IMR-90 (cell line): ENCODE results near the gene PCDHA1. TPM values are rescaled to one million over a fixed set of nuclear protein-coding genes. Genes with fewer than 3 reads are reported as not detected.

Source experiments
- ATAC-seq: fragments of 200-7000 bp; cut with Tn5 transposase; 2 replicates; pipeline ENCODE4 v1.9.1; 2020; ENCODE audit warnings: low read depth, mild to moderate bottlenecking, moderate library complexity
- BruUV-seq: library from RNA; stranded (reverse); fragments of 400-500 nt; replicated peaks from 2 replicates; lab custom pipeline; 2021; lab: Mats Ljungman, UMichigan
- CTCF ChIA-PET: fragments of 300-600 bp; formaldehyde crosslinking; extraction: SDS; loops from one replicate; lab custom pipeline; 2021; ENCODE audit warnings: antibody characterized with exemption; lab: Yijun Ruan, JAX
- POLR2A ChIA-PET: fragments of 300-600 bp; sonication (Branson Sonifier 250); formaldehyde crosslinking; loops from one replicate; lab custom pipeline; 2022; ENCODE audit warnings: antibody characterized with exemption; ENCODE audit not compliant: unreplicated experiment; lab: Charles Lee
- DNase-seq: peaks from one replicate; pipeline ENCODE4 v3.0.0; 2013
- H2AFZ ChIP-seq: replicated peaks from 2 replicates; pipeline ENCODE3; 2013; ENCODE audit warnings: low read length, mild to moderate bottlenecking; ENCODE audit not compliant: poor library complexity
- H2AK5ac ChIP-seq: 2 replicates; pipeline ENCODE4 v1.6.1; 2013; ENCODE audit warnings: low read depth, low read length, inconsistent platforms
- H2AK9ac ChIP-seq: replicated peaks from 2 replicates; pipeline ENCODE3; 2013; ENCODE audit warnings: mild to moderate bottlenecking, low read depth, low read length, moderate library complexity; ENCODE audit not compliant: poor library complexity
- H2BK120ac ChIP-seq: 2 replicates; pipeline ENCODE4 v1.6.1; 2013; ENCODE audit warnings: low read depth, low read length, inconsistent platforms
- H2BK15ac ChIP-seq: 3 replicates; pipeline ENCODE4 v1.6.1; 2013; ENCODE audit warnings: low read depth, low read length, inconsistent platforms
- H2BK20ac ChIP-seq: 2 replicates; pipeline ENCODE4 v1.6.1; 2013; ENCODE audit warnings: low read depth, mild to moderate bottlenecking, inconsistent platforms, low read length, moderate library complexity
- H2BK5ac ChIP-seq: 2 replicates; pipeline ENCODE4 v1.6.1; 2013; ENCODE audit warnings: mild to moderate bottlenecking, low read depth, low read length, inconsistent platforms; ENCODE audit not compliant: poor library complexity, severe bottlenecking
- H3K14ac ChIP-seq: replicated peaks from 2 replicates; pipeline ENCODE4 v1.6.1; 2013; ENCODE audit warnings: low read depth, low read length, inconsistent platforms
- H3K18ac ChIP-seq: 2 replicates; pipeline ENCODE4 v1.6.1; 2013; ENCODE audit warnings: low read depth, low read length, control low read depth
- H3K23ac ChIP-seq: 2 replicates; pipeline ENCODE4 v1.6.1; 2013; ENCODE audit warnings: low read depth, low read length, inconsistent platforms
- H3K27ac ChIP-seq: 2 replicates; pipeline ENCODE4 v1.5.1; 2013; ENCODE audit warnings: mild to moderate bottlenecking, control low read depth, low read length; ENCODE audit not compliant: insufficient read depth
- H3K27me3 ChIP-seq: 2 replicates; pipeline ENCODE4 v1.6.1; 2013; ENCODE audit warnings: low read length; ENCODE audit not compliant: control insufficient read depth, insufficient read depth
- H3K36me3 ChIP-seq: 2 replicates; pipeline ENCODE4 v1.6.1; 2013; ENCODE audit warnings: low read length, mixed read lengths; ENCODE audit not compliant: control insufficient read depth, insufficient read depth
- H3K4ac ChIP-seq: 2 replicates; pipeline ENCODE4 v1.6.1; 2013; ENCODE audit warnings: low read depth, low read length, inconsistent platforms
- H3K4me1 ChIP-seq: 2 replicates; pipeline ENCODE4 v1.6.1; 2013; ENCODE audit warnings: low read length, mixed read lengths; ENCODE audit not compliant: control insufficient read depth, insufficient read depth
- H3K4me2 ChIP-seq: 2 replicates; pipeline ENCODE4 v1.6.1; 2013; ENCODE audit warnings: low read depth, mild to moderate bottlenecking, control low read depth, low read length, moderate library complexity
- H3K4me3 ChIP-seq: 2 replicates; pipeline ENCODE4 v1.5.1; 2013; ENCODE audit warnings: low read depth, mild to moderate bottlenecking, control low read depth, low read length, moderate library complexity; ENCODE audit not compliant: insufficient read depth
- H3K56ac ChIP-seq: 2 replicates; pipeline ENCODE4 v1.6.1; 2013; ENCODE audit warnings: low read length, inconsistent platforms; ENCODE audit not compliant: insufficient read depth; ENCODE audit errors: extremely low read depth
- H3K79me1 ChIP-seq, 2 experiments: 2 replicates each; pipeline ENCODE4 v1.6.1; 2013; ENCODE audit warnings: low read length in 2 of 2, inconsistent platforms in 1 of 2, low read depth in 1 of 2
- H3K9ac ChIP-seq: 2 replicates; pipeline ENCODE4 v1.6.1; 2013; ENCODE audit warnings: low read depth, low read length, control low read depth
- H3K9me1 ChIP-seq: 2 replicates; pipeline ENCODE4 v1.6.1; 2013; ENCODE audit warnings: low read length, inconsistent platforms; ENCODE audit not compliant: insufficient read depth
- H3K9me3 ChIP-seq: 2 replicates; pipeline ENCODE4 v1.6.1; 2013; ENCODE audit warnings: low read length; ENCODE audit not compliant: control insufficient read depth, insufficient read depth
- H4K20me1 ChIP-seq: 2 replicates; pipeline ENCODE4 v1.6.1; 2013; ENCODE audit warnings: low read length, inconsistent platforms; ENCODE audit not compliant: insufficient read depth
- H4K5ac ChIP-seq: 2 replicates; pipeline ENCODE4 v1.6.1; 2013; ENCODE audit warnings: mild to moderate bottlenecking, low read depth, low read length, control low read depth
- H4K8ac ChIP-seq, 2 experiments: 2 replicates each; pipeline ENCODE4 v1.6.1; 2013; ENCODE audit warnings: low read depth in 2 of 2, low read length in 2 of 2, control low read depth in 1 of 2, inconsistent platforms in 1 of 2
- H4K91ac ChIP-seq: 2 replicates; pipeline ENCODE4 v1.6.1; 2013; ENCODE audit warnings: low read depth, low read length, inconsistent platforms; ENCODE audit not compliant: insufficient read depth
- BHLHE40 ChIP-seq: fragments of 150-350 bp; IDR thresholded peaks from 2 replicates; pipeline ENCODE4 v1.6.1; 2016; ENCODE audit warnings: mild to moderate bottlenecking, low read depth, low read length
- CEBPB ChIP-seq: IDR thresholded peaks from 2 replicates; pipeline ENCODE4 v1.6.1; 2012; ENCODE audit warnings: low read depth, low read length, improper control_type of control experiment
- CHD1 ChIP-seq: IDR thresholded peaks from 2 replicates; pipeline ENCODE4 v1.6.1; 2012; ENCODE audit warnings: low read depth, low read length, improper control_type of control experiment
- FOS ChIP-seq: fragments of 150-350 bp; IDR thresholded peaks from 2 replicates; pipeline ENCODE4 v1.6.1; 2016; ENCODE audit warnings: low read depth, low read length
- MAFK ChIP-seq: IDR thresholded peaks from 2 replicates; pipeline ENCODE4 v1.6.1; 2012; ENCODE audit warnings: low read depth, low read length, improper control_type of control experiment
- MAZ ChIP-seq: IDR thresholded peaks from 2 replicates; pipeline ENCODE4 v1.6.1; 2012; ENCODE audit warnings: low read depth, mild to moderate bottlenecking, low read length, improper control_type of control experiment, moderate library complexity, borderline replicate concordance
- MXI1 ChIP-seq: IDR thresholded peaks from 2 replicates; pipeline ENCODE4 v1.6.1; 2012; ENCODE audit warnings: low read depth, mild to moderate bottlenecking, low read length, moderate library complexity, borderline replicate concordance
- NFE2L2 ChIP-seq: fragments of 150-350 bp; IDR thresholded peaks from 2 replicates; pipeline ENCODE4 v1.6.1; 2016; ENCODE audit warnings: low read depth, mild to moderate bottlenecking, low read length
- POLR2A ChIP-seq: IDR thresholded peaks from 2 replicates; pipeline ENCODE4 v1.6.1; 2012; ENCODE audit warnings: mild to moderate bottlenecking, low read depth, low read length
- RAD21 ChIP-seq: IDR thresholded peaks from 2 replicates; pipeline ENCODE4 v1.6.1; 2012; ENCODE audit warnings: low read length, improper control_type of control experiment
- RCOR1 ChIP-seq: IDR thresholded peaks from 2 replicates; pipeline ENCODE4 v1.6.1; 2012; ENCODE audit warnings: mild to moderate bottlenecking, low read length, improper control_type of control experiment; ENCODE audit not compliant: insufficient replicate concordance
- RFX5 ChIP-seq: IDR thresholded peaks from 2 replicates; pipeline ENCODE4 v1.8.0; 2012; ENCODE audit warnings: low read depth, mild to moderate bottlenecking, low read length, moderate library complexity
- SMC3 ChIP-seq: fragments of 150-350 bp; IDR thresholded peaks from 2 replicates; pipeline ENCODE4 v1.6.1; 2016; ENCODE audit warnings: low read depth, mild to moderate bottlenecking, antibody characterized with exemption, low read length, moderate library complexity
- WGBS, 2 experiments: methylation state at CpG; one replicate each; pipeline versions ENCODE4 v1.1.5 to v1.1.7; 2013; ENCODE audit warnings: missing lambda C conversion rate in 2 of 2; ENCODE audit not compliant: insufficient read length in 1 of 2; ENCODE audit errors: extremely low coverage in 2 of 2; 5-methylcytosine and 5-hydroxymethylcytosine counted together
- dilution Hi-C: fragments of 300-500 bp; cut with HindIII; formaldehyde crosslinking; loops from one replicate; pipeline ENCODE4 v1.14.3; 2018; ENCODE audit warnings: low sequenced_read_pairs; ENCODE audit not compliant: unreplicated experiment
- in situ Hi-C: fragments of 300-500 bp; cut with MboI; formaldehyde crosslinking; loops from 3 replicates; pipeline ENCODE4 v1.14.3; 2019; ENCODE audit warnings: low sequenced_read_pairs, inconsistent platforms, mixed read lengths
- intact Hi-C: fragments of 100-400 bp; cut with micrococcal nuclease; formaldehyde crosslinking; loops from 2 replicates; pipeline ENCODE4 v1.10.0; 2022
- polyA plus RNA-seq, 3 experiments: library from polyadenylated mRNA; depleted of rRNA; stranded (reverse); fragments of >200 nt; gene quantifications; 2 replicates each; pipeline ENCODE4 v1.2.3, GENCODE V29; 2012; ENCODE audit warnings: low replicate concordance in 1 of 3
- total RNA-seq: library from RNA; depleted of rRNA; stranded (reverse); fragments of >200 nt; gene quantifications from 2 replicates; pipeline ENCODE4 v1.2.3, GENCODE V29; 2012
- TF ChIP-seq, protein P1 (sequence below): fragments of 150-350 bp; IDR thresholded peaks from 2 replicates; pipeline ENCODE4 v1.6.1; 2016; ENCODE audit warnings: low read depth, mild to moderate bottlenecking, low read length, moderate library complexity, borderline replicate concordance
- TF ChIP-seq, protein P2 (sequence below): conservative IDR thresholded peaks from 2 replicates; pipeline ENCODE4 v1.5.1; 2012; ENCODE audit warnings: mild to moderate bottlenecking, low read depth, low read length, improper control_type of control experiment
- TF ChIP-seq, protein P3 (sequence below): fragments of 150-350 bp; IDR thresholded peaks from 2 replicates; pipeline ENCODE4 v1.6.1; 2017; ENCODE audit warnings: mild to moderate bottlenecking, antibody characterized with exemption, low read length, low read depth

PCDHA1 gene
- total and polyA plus RNA-seq, 2 of the 4 experiments (the other 2 are of a cell fraction), result under 0.01 to 0.05 TPM

DNA sequence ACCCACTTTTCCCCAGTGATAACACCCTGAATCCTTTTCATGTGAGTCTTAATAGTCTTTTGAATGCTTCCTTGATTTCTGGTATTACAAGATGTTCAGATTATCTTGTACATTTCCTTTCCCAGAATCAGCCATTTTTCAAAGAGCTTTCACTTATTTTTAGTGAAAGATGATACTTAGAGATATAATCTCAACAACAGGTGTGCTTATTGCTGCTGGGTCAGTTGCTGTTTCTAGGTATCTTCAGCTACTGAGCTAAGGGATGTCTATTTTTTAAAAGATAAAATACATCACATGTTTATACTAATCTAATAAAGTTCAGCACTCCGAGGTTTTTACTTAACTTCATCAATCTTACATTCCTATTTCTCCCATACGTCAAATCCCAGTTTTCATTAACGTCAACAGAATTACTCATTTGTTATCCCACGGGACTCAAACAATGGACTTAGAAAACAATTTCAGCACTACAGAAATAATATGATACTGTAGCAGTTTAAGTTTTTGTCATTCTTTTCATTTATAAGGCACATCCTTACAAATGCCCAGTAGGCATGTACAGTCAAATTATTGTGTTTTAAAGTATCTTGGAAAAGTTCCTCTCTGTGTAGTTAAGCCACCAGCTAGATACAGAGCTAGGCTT is 149.1 kb downstream of the PCDHA1 start:
- Histone ChIP-seq H2AK9ac (no peak overlapping the region), H3K9me3 (no peaks in the 10 kb centered on the region), H2AFZ (no peak overlapping the region), H3K27ac (no peak overlapping the region), H3K23ac (no peak overlapping the region), H2BK5ac (no peak overlapping the region), H4K91ac (no peak overlapping the region), H4K8ac (no peak overlapping the region), H3K4me3 (no peak overlapping the region), H3K56ac (no peak overlapping the region), H3K9ac (no peak overlapping the region), H4K20me1 (no peaks in the 10 kb centered on the region), H3K9me1 (no peaks in the 10 kb centered on the region), H3K36me3 (no peaks in the 10 kb centered on the region), H3K4ac (no peak overlapping the region), H3K4me2 (no peak overlapping the region), H2BK120ac (no peak overlapping the region), H3K79me1 (no peaks in the 10 kb centered on the region), H2BK20ac (no peak overlapping the region), H3K4me1 (no peaks in the 10 kb centered on the region), H3K27me3 (no peaks in the 10 kb centered on the region), H4K5ac (no peak overlapping the region), H3K18ac (no peak overlapping the region), H2AK5ac (no peak overlapping the region), H2BK15ac (no peak overlapping the region), H3K14ac (no peak overlapping the region)
- ChIA-PET POLR2A (no interaction called here), CTCF (interaction anchor here (0.6 kb wide), 1 partner anchor 40 kb away, joined by 6 read pairs; no protein-coding TSS in a partner anchor)
- ATAC-seq (no peak), DNase-seq (no peak)
- no TSS peak for BruUV-seq
- in situ Hi-C loops, result no loop called here
- WGBS, 2 experiments, result 100% methylated on average over 2 of the region's 4 CpGs; no CpG with 5 or more reads in 1 of the 2 experiments
- TF ChIP-seq SMC3, result no peak
- TF ChIP-seq, protein P1, sequence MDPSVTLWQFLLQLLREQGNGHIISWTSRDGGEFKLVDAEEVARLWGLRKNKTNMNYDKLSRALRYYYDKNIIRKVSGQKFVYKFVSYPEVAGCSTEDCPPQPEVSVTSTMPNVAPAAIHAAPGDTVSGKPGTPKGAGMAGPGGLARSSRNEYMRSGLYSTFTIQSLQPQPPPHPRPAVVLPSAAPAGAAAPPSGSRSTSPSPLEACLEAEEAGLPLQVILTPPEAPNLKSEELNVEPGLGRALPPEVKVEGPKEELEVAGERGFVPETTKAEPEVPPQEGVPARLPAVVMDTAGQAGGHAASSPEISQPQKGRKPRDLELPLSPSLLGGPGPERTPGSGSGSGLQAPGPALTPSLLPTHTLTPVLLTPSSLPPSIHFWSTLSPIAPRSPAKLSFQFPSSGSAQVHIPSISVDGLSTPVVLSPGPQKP, result no peak
- no peak for TF ChIP-seq CHD1
- no peak for TF ChIP-seq POLR2A
- TF ChIP-seq MXI1, result no peak
- TF ChIP-seq FOS, result no peak
- TF ChIP-seq, protein P2, sequence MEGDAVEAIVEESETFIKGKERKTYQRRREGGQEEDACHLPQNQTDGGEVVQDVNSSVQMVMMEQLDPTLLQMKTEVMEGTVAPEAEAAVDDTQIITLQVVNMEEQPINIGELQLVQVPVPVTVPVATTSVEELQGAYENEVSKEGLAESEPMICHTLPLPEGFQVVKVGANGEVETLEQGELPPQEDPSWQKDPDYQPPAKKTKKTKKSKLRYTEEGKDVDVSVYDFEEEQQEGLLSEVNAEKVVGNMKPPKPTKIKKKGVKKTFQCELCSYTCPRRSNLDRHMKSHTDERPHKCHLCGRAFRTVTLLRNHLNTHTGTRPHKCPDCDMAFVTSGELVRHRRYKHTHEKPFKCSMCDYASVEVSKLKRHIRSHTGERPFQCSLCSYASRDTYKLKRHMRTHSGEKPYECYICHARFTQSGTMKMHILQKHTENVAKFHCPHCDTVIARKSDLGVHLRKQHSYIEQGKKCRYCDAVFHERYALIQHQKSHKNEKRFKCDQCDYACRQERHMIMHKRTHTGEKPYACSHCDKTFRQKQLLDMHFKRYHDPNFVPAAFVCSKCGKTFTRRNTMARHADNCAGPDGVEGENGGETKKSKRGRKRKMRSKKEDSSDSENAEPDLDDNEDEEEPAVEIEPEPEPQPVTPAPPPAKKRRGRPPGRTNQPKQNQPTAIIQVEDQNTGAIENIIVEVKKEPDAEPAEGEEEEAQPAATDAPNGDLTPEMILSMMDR, result no peak
- TF ChIP-seq MAZ, result no peak
- TF ChIP-seq CEBPB, result no peak
- TF ChIP-seq BHLHE40, result no peak
- no peak for TF ChIP-seq RAD21
- no peak for TF ChIP-seq MAFK
- TF ChIP-seq NFE2L2, result no peak
- TF ChIP-seq RFX5, result no peak
- no peak for TF ChIP-seq RCOR1
- TF ChIP-seq, protein P3, sequence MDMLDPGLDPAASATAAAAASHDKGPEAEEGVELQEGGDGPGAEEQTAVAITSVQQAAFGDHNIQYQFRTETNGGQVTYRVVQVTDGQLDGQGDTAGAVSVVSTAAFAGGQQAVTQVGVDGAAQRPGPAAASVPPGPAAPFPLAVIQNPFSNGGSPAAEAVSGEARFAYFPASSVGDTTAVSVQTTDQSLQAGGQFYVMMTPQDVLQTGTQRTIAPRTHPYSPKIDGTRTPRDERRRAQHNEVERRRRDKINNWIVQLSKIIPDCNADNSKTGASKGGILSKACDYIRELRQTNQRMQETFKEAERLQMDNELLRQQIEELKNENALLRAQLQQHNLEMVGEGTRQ, result no peak
- dilution Hi-C loops, result no loop called here
- intact Hi-C loops, result no loop called here
